Activated CD8-positive, alpha-beta memory T cell treated with anti-CD3 and anti-CD28 coated beads for 36 hours (primary cell): ENCODE data around the gene TMEM51. TPM values are rescaled to one million over a fixed set of nuclear protein-coding genes. Genes with fewer than 3 reads are reported as not detected.
"Not testable (repeated sequence)": the region's sequence is repeated elsewhere in the genome, so short reads cannot be mapped to it uniquely, and the experiment has no call there.

Experiments
- CTCF ChIA-PET: fragments of 350-600 bp; sonication (Branson Sonifier 250); formaldehyde crosslinking; loops from one replicate; lab custom pipeline; 2021; ENCODE audit warnings: antibody characterized with exemption; lab: Charles Lee
- POLR2A ChIA-PET: fragments of 350-600 bp; sonication (Branson Sonifier 250); formaldehyde crosslinking; loops from one replicate; lab custom pipeline; 2021; ENCODE audit warnings: antibody characterized with exemption; lab: Charles Lee
- total RNA-seq, 2 experiments: library from RNA; stranded (reverse); gene quantifications; one replicate each; pipeline ENCODE4 v1.2.3, GENCODE V29; 2021

Gene TMEM51
- total RNA-seq, 2 experiments from 2014 or later, result not detected

DNA sequence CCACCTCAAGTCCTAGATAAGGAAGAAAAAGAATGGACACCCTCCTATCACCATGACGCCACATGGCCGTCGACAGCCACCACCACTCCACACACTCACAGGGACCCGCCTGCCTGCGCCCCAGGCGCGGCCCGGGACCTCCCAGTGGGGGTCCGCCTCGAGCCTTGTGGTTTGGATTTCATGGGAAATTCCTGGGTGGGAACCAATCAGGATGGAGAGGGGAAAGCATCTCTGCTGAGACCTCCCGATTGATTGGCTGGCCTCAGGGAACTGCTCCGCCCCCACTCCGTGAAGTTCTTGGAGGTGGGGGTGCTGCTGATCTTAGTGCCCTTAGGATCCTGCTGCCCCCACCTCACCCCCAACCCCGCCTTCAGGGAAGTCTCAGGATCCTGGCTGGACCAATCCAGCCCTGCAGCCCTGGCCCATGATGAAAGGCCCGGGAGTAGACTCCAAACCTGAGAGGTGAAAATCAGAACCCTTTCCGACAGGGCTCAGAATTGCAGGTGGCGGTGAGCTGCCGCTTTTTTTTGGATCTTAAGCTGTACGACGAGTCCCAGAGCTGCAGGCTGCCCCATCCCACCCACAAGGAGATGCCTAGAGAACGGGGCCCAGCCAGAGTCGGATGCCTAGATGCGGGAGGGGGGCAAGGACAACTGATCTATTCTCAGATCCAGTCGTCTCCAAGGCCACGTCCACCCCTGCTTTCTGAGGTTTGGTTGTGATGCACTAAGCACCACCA, 29.0 kb upstream of the TMEM51 start:
- CTCF ChIA-PET, result no interaction called here
- POLR2A ChIA-PET, result no interaction called here

- CTCF ChIA-PET, result no interaction called here
- POLR2A ChIA-PET, result no interaction called here
Observed at GRCh38 chr1:15125101-15125745, 28.3 kb upstream of the TMEM51 start.

DNA sequence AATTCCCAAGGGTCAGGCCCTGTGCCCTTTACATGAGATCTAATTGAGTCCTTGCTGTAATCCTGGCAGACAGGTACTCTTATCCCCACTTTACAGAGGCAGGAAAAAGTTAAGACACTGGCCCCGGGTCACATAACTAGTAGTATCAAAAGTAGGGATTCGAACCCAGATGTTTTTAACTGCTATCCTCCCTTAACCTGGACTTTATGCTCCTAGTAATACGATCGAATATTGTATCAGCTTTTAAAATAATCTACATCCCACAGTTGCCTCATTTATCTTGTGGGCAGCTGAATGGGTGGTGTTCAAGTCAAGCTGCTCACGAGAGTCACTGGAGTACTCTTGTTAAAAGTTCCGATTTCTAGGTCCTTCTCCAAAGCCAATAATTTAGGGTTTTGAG, 25.5 kb upstream of the TMEM51 start:
- CTCF ChIA-PET, result interaction anchor here (0.6 to 3.8 kb wide), 16 partner anchors 8 to 180 kb away, joined by 3 to 37 read pairs (median 4); partner anchors contain the start of gene TMEM51
- POLR2A ChIA-PET, result no interaction called here

DNA sequence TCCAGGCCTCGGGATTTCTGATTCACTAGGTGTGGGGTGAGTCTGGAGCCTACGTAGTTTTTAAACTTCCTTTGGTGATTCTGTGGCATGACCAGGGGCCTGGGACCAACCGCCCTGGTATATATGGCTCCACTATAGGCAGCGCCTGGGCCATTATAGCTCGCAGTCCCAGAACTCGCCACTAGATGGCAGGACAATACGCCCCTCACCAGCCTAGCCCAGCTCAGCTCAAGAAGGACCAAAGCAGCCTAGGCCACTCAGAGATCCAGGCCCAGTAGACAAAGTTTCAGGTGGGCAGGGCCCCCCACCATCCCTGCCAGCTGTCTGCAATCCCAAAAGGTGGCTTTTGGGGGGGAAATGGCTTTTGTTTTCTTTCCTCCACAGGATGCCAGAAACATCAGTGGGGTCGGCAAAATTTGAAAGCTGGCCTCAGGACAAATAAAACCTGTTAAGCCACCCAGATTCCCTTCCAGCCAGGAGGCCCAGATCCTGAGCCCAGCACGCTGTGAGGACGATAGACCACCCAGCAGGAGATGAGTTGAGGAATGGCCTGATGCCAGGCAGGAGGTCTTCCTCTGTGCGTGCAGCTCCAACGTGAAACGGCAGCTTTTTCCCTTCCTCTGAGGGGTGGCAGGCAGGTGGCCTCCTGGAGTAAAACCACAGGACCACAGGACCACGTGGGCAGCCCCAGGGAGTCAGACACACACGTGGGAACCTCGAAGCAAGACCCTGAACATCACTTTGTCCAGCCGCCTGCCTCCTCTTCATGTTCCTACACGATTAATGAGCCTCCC, 24.8 kb upstream of the TMEM51 start:
- ChIA-PET POLR2A (no interaction called here), CTCF (interaction anchor here (0.6 to 3.8 kb wide), 16 partner anchors 8 to 180 kb away, joined by 3 to 37 read pairs (median 4); partner anchors contain the start of gene TMEM51)

DNA sequence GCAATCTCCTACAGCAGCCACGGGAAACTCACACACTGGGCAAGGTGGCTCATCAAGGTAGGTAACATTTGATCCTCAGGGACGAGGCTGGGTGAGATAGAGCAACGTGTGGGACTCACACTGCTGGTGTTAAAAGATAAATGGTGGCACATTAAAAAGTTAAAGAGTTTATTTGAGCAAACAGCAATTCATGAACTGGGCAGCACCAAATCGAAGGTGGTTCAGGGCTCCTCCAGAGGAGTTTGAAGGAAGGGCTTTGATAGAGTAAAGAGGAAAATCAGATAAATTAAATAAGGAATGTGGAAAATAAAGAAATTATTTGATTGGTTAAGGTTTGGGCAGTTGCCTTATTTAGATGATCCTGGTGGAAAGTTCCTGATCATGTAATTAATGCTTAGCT, 23.6 kb upstream of the TMEM51 start:
- POLR2A ChIA-PET, result no interaction called here
- CTCF ChIA-PET, result interaction anchor here (0.9 to 3.8 kb wide), 2 partner anchors 142 to 174 kb away, joined by 3 to 37 read pairs; no protein-coding TSS in a partner anchor

GRCh38 chr1:15130607-15131006, 22.9 kb upstream of the TMEM51 start:
- ChIA-PET CTCF (interaction anchor here (0.9 to 3.8 kb wide), 2 partner anchors 141 to 173 kb away, joined by 3 to 37 read pairs; no protein-coding TSS in a partner anchor), POLR2A (no interaction called here)

GRCh38 chr1:15132965-15133364, 20.6 kb upstream of the TMEM51 start:
- ChIA-PET POLR2A (no interaction called here), CTCF (no interaction called here)

- POLR2A ChIA-PET, result no interaction called here
- CTCF ChIA-PET, result interaction anchor here (1.2 to 1.4 kb wide), 2 partner anchors 20 to 136 kb away, joined by 3 to 4 read pairs; partner anchors contain the start of gene TMEM51
Observed at GRCh38 chr1:15134285-15134684, 19.3 kb upstream of the TMEM51 start.

DNA sequence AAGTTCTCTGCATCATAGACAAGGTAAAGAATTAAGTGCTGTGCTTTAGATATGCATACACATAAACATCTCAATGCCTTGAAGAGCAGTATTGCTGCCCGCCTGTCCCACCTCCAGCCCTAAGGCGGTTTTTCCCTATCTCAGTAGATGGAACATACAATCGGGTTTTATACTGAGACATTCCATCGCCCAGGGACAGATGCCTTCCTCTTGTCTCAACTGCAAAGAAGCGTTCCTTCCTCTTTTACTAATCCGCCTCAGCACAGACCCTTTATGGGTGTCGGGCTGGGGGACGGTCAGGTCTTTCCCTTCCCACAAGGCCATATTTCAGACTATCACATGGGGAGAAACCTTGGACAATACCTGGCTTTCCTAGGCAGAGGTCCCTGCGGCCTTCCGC, 17.9 kb upstream of the TMEM51 start:
- POLR2A ChIA-PET, result not testable (repeated sequence)

GRCh38 chr1:15137809-15138208, 15.7 kb upstream of the TMEM51 start:
- ChIA-PET CTCF (interaction anchor here (1.0 kb wide), 1 partner anchor 9 kb away, joined by 4 read pairs; no protein-coding TSS in a partner anchor), POLR2A (no interaction called here)

More for the DNA sequence above, 17.9 kb upstream of the TMEM51 start:
- CTCF ChIA-PET, result interaction anchor here (1.4 kb wide), 1 partner anchor 135 kb away, joined by 3 read pairs; no protein-coding TSS in a partner anchor

DNA sequence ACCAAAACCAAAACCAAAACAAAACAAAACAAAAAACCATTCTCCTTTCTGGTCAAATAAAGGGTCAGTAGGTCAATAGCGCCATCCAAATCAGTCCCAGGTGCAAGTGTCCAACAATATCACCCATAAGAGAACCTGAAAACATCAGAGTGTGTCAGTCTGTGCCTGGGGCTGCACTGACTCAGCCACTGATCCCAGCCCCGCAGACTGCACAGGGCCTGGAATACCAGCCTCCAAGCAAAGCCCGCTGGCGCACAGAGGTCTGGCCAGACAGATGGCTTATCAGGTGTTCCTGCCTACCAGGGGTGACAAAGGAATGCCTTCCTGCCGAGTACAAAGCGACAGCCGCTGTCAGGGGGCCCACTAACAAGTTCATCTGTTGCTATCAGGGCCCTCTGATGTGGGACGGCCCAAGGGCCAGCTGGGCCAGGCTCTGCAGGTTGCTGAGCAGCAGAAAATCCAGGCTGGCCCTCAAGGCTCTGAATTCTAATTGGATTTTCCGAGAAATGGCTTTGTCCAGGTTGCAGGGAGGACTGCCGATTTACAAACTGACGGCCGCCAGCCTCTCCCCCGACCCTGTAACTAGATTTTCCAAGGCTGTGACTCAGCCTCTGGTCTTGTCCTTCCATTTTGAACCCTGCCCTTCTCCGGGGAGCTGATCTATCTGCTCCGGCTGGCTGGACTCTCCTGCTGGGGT, 13.7 kb upstream of the TMEM51 start:
- ChIA-PET CTCF (no interaction called here), POLR2A (no interaction called here)

DNA sequence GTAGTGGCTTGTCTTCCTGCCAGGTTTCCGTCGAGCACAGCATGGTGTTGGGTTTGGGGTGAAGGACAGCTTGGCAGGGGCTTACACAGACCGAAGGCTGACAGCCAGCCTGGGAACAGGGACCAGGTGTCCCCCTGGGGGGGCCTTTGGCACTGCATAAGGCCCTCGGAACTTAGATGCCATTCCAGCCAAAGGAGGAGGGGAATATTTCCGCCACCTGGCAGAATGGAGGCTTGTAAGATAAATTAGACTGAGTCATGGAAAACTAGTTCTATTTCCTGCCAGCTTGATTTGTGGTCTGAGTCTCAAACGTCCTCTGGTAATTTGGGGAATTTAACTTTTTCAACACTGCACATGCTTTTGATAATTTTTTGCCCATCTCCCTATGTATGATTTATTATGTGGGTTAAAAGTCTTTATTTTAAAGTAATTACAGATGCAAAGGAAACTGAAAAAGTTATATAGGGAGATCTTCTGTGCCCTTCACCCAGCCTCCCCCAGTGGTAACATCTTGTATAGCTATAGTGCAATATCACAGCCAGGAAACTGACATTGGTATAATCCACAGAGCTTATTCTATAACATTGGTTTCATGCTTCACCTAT, 11.5 kb upstream of the TMEM51 start:
- POLR2A ChIA-PET, result no interaction called here
- CTCF ChIA-PET, result no interaction called here

DNA sequence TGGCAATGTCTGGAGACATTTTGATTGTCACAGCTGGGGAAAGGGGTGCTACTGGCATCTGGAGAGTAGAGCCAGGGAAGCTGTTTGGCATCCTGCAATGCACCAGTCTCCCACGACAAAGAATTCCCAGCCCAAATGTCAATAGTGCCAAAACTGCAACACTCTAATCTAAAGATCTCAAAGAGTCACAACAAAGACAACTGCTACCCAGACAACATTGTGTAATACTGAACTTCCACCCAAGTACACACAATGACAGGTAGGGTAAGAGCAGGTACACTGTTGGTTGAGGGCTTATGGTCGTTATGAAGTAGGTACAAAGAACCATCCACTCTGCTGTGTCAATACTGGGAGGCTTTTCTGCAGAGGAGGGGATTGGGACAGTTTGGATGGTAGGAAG, 8.2 kb upstream of the TMEM51 start:
- POLR2A ChIA-PET, result no interaction called here
- CTCF ChIA-PET, result no interaction called here

GRCh38 chr1:15146142-15146680, 7.3 kb upstream of the TMEM51 start:
- ChIA-PET POLR2A (no interaction called here), CTCF (no interaction called here)

- CTCF ChIA-PET, result no interaction called here
- POLR2A ChIA-PET, result no interaction called here
Observed at GRCh38 chr1:15146971-15147376, 6.6 kb upstream of the TMEM51 start.

GRCh38 chr1:15148004-15148403, 5.5 kb upstream of the TMEM51 start:
- ChIA-PET POLR2A (no interaction called here), CTCF (interaction anchor here (0.5 kb wide), 1 partner anchor 25 kb away, joined by 3 read pairs; no protein-coding TSS in a partner anchor)

GRCh38 chr1:15148475-15148874, 5.1 kb upstream of the TMEM51 start:
- ChIA-PET POLR2A (no interaction called here), CTCF (no interaction called here)

DNA sequence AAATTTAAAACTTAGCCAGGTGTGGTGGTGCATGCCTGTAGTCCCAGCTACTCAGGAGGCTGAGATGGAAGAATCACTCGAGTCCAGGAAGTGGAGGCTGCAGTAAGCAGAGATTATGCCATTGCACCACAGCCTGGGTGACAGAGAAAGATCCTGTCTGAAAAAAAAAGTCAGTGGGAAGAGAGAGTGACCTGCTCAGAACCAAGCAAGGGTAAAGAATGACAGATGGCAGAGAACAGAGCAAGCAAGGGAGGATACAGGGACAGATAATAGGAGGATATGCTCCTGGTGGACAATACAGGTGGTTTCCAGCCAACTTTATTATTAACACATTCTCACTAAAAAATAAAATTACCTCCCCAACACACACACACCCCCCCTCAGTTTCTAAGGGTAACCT, 4.6 kb upstream of the TMEM51 start:
- CTCF ChIA-PET, result no interaction called here
- POLR2A ChIA-PET, result no interaction called here
